PFSK-1 (cell line): Measurements from ENCODE around the gene THRB.

Experiments used
- FOXP2 ChIP-seq: optimal IDR thresholded peaks from 2 replicates; pipeline ENCODE3; 2011; ENCODE audit warnings: borderline replicate concordance, control low read depth, inconsistent platforms; ENCODE audit not compliant: insufficient read depth; ENCODE audit errors: extremely low read length, extremely low read depth
- POLR2AphosphoS5 ChIP-seq: IDR thresholded peaks from 2 replicates; pipeline ENCODE4 v1.6.1; 2012; ENCODE audit warnings: low read depth, mild to moderate bottlenecking, control low read depth, low read length, moderate library complexity
- SIN3A ChIP-seq: IDR thresholded peaks from 2 replicates; pipeline ENCODE4 v1.6.1; 2012; ENCODE audit warnings: mild to moderate bottlenecking, low read length, moderate library complexity, borderline replicate concordance; ENCODE audit not compliant: insufficient read depth
- TAF1 ChIP-seq: IDR thresholded peaks from 2 replicates; pipeline ENCODE4 v1.6.1; 2012; ENCODE audit warnings: low read length, control low read depth, borderline replicate concordance; ENCODE audit not compliant: insufficient read depth
- TF ChIP-seq, protein P1 (sequence below), 2 experiments: IDR thresholded peaks; 2 replicates each; pipeline versions ENCODE4 v1.6.1 to v1.8.0; 2011 to 2012; ENCODE audit warnings: low read depth in 2 of 2, low read length in 2 of 2, control low read depth in 1 of 2, inconsistent platforms in 1 of 2, mild to moderate bottlenecking in 1 of 2, moderate library complexity in 1 of 2; ENCODE audit not compliant: insufficient read depth in 1 of 2

DNA sequence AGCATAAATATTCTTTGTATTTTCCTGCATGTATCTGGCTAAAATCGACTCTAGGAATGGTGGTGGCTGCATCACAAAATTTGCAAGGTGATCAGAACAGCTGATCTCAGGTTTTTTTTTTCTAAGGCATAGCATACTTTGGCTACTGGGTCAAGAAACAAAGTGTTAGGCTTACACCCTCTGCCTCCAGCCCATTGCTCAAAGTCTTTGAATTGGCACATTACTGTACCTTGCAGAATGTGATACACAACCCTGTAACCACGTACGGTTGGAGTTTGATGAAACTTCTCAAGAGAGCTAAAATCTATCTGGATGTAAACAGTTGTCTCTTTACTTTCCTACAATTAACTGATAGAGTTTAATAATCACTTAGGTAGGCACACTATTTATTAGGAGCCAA, 188.1 kb downstream of the THRB start:
- no peak for TF ChIP-seq FOXP2
- TF ChIP-seq TAF1 = no peak
- TF ChIP-seq, protein P1, sequence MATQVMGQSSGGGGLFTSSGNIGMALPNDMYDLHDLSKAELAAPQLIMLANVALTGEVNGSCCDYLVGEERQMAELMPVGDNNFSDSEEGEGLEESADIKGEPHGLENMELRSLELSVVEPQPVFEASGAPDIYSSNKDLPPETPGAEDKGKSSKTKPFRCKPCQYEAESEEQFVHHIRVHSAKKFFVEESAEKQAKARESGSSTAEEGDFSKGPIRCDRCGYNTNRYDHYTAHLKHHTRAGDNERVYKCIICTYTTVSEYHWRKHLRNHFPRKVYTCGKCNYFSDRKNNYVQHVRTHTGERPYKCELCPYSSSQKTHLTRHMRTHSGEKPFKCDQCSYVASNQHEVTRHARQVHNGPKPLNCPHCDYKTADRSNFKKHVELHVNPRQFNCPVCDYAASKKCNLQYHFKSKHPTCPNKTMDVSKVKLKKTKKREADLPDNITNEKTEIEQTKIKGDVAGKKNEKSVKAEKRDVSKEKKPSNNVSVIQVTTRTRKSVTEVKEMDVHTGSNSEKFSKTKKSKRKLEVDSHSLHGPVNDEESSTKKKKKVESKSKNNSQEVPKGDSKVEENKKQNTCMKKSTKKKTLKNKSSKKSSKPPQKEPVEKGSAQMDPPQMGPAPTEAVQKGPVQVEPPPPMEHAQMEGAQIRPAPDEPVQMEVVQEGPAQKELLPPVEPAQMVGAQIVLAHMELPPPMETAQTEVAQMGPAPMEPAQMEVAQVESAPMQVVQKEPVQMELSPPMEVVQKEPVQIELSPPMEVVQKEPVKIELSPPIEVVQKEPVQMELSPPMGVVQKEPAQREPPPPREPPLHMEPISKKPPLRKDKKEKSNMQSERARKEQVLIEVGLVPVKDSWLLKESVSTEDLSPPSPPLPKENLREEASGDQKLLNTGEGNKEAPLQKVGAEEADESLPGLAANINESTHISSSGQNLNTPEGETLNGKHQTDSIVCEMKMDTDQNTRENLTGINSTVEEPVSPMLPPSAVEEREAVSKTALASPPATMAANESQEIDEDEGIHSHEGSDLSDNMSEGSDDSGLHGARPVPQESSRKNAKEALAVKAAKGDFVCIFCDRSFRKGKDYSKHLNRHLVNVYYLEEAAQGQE (IDR thresholded peaks at IDR 0.05; ENCODE audit: insufficient read depth in 1 of 2, low read depth in 2 of 2, low read length in 2 of 2) = no peak
- TF ChIP-seq POLR2AphosphoS5 = no peak
- no peak for TF ChIP-seq SIN3A
